Measurements from ENCODE around the gene ZNF83.
"Not testable (repeated sequence)": the region's sequence is repeated elsewhere in the genome, so short reads cannot be mapped to it uniquely, and the experiment has no call there.

DNA sequence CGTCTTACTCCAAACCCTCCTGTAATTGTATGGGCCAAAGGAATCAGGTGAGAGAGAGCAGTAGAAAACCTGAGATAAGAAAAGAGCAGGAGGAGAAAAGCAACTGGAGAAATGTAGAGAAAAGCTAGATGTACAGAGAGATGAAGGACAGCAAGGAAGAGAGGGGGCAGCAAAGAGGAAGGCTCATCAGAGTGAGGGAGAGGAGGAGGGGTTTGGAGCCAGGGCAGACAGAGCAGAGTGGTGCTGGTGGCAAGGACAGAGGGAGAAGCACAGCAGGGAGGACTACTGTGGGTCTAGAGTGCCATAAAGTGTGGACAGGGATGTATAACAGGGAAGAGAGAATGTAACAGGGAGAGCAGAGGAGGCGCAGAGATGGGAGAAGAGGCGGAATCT lies 36.2 kb downstream of the ZNF83 start:
- TF ChIP-seq CTCF, POLR2A (IDR thresholded peaks at IDR 0.05): not testable (repeated sequence)
